CD4-positive, alpha-beta T cell (primary cell): Measurements from ENCODE around the gene CALML3. TPM values are rescaled to one million over a fixed set of nuclear protein-coding genes. Genes with fewer than 3 reads are reported as not detected.

Source experiments
- ATAC-seq: fragments of 200-7000 bp; cut with Tn5 transposase; one replicate; pipeline ENCODE4 v1.10.0; 2022; ENCODE audit warnings: mild to moderate bottlenecking; ENCODE audit not compliant: poor library complexity
- CTCF ChIA-PET: fragments of 350-600 bp; sonication (Branson Sonifier 250); formaldehyde crosslinking; loops from one replicate; lab custom pipeline; 2021; ENCODE audit warnings: antibody characterized with exemption, inconsistent platforms; lab: Charles Lee
- POLR2A ChIA-PET: fragments of 350-600 bp; sonication (Branson Sonifier 250); formaldehyde crosslinking; loops from one replicate; lab custom pipeline; 2021; ENCODE audit warnings: antibody characterized with exemption, inconsistent platforms; lab: Charles Lee
- DNase-seq, 14 experiments: peaks; one replicate each; pipeline ENCODE4 v3.0.0-alpha.2; 2013 to 2020; ENCODE audit warnings: mixed read lengths in 2 of 14
- H3K27ac ChIP-seq, 2 donors: one replicate each; pipeline versions ENCODE4 v1.5.1 to v1.7.0; 2013; ENCODE audit warnings: low read length in 2 of 2, low read depth in 1 of 2, mild to moderate bottlenecking in 1 of 2
- H3K27me3 ChIP-seq, 2 experiments: 1 replicate in 1 of 2; 2 replicates in 1 of 2; pipeline versions ENCODE4 v1.6.1 to v1.7.0; 2013; ENCODE audit warnings: low read length in 2 of 2, control low read depth in 1 of 2, mild to moderate bottlenecking in 1 of 2, moderate library complexity in 1 of 2; ENCODE audit not compliant: insufficient read depth in 2 of 2, control insufficient read depth in 1 of 2
- H3K36me3 ChIP-seq: one replicate; pipeline ENCODE4 v1.6.1; 2013; ENCODE audit warnings: low read length, control low read depth; ENCODE audit not compliant: insufficient read depth
- H3K4me1 ChIP-seq: one replicate; pipeline ENCODE4 v1.6.1; 2013; ENCODE audit warnings: low read length, control low read depth; ENCODE audit not compliant: insufficient read depth
- H3K4me3 ChIP-seq: one replicate; pipeline ENCODE4 v1.5.1; 2013; ENCODE audit warnings: mild to moderate bottlenecking, low read length, moderate library complexity
- H3K9me3 ChIP-seq, 2 experiments: 1 replicate in 1 of 2; 2 replicates in 1 of 2; pipeline versions ENCODE4 v1.6.1 to v1.7.0; 2013; ENCODE audit warnings: low read length in 2 of 2, mild to moderate bottlenecking in 2 of 2, control low read depth in 1 of 2, moderate library complexity in 1 of 2; ENCODE audit not compliant: control insufficient read depth in 1 of 2, insufficient read depth in 1 of 2
- H3K27ac Mint-ChIP-seq: one replicate; pipeline ENCODE4 v1.8.0; 2020; ENCODE audit warnings: mixed read lengths
- H3K27me3 Mint-ChIP-seq: one replicate; pipeline ENCODE4 v1.8.0; 2021; ENCODE audit warnings: mixed read lengths
- H3K36me3 Mint-ChIP-seq: one replicate; pipeline ENCODE4 v1.8.0; 2021; ENCODE audit warnings: low read depth, mixed read lengths
- H3K4me1 Mint-ChIP-seq: one replicate; pipeline ENCODE4 v1.8.0; 2021; ENCODE audit warnings: low read depth, mixed read lengths
- H3K4me3 Mint-ChIP-seq: one replicate; pipeline ENCODE4 v1.8.0; 2020; ENCODE audit warnings: mild to moderate bottlenecking, mixed read lengths
- H3K9me3 Mint-ChIP-seq: one replicate; pipeline ENCODE4 v1.8.0; 2020; ENCODE audit warnings: mixed read lengths
- CTCF ChIP-seq: fragments of 200-600 bp; IDR thresholded peaks from one replicate; pipeline ENCODE4 v1.8.0; 2022; ENCODE audit warnings: antibody characterized with exemption, mild to moderate bottlenecking
- intact Hi-C, 2 experiments: fragments of 100-400 bp; cut with DNase I in 1 of 2; cut with micrococcal nuclease in 1 of 2; formaldehyde crosslinking; loops; one replicate each; pipeline versions ENCODE4 v1.15.1 to v1.9.0; 2023 to 2025; cut with DNase I, micrococcal nuclease
- total RNA-seq, 174 experiments: library from RNA in 2 of 174; stranded (reverse) in 2 of 174; gene quantifications; one replicate each; pipeline ENCODE4 v1.2.3 and lab custom pipeline; 2021 to 2026

The CALML3 gene
- total RNA-seq, 2 experiments from 2014 or later = not detected

GRCh38 chr10:5479481-5480161 is 45.1 kb upstream of the CALML3 start:
- Mint-ChIP-seq H3K27me3 (no peaks in the 10 kb centered on the region), H3K4me1 (no peaks in the 10 kb centered on the region), H3K9me3 (no peaks in the 10 kb centered on the region), H3K27ac (no peak overlapping the region), H3K4me3 (no peak overlapping the region), H3K36me3 (no peaks in the 10 kb centered on the region)
- Histone ChIP-seq H3K9me3 (peaks cover 0 to 4% of the 10 kb centered on the region in 2 experiments), H3K27me3 (no peaks in the 10 kb centered on the region), H3K36me3 (no peaks in the 10 kb centered on the region), H3K4me3 (no peak overlapping the region), H3K4me1 (no peaks in the 10 kb centered on the region), H3K27ac (no peak overlapping the region)
- DNase-seq (no peak), ATAC-seq (no peak)
- ChIA-PET POLR2A (no interaction called here), CTCF (no interaction called here)
- TF ChIP-seq CTCF = no peak
- intact Hi-C loops = no loop called here

GRCh38 chr10:5480162-5480941 is 44.4 kb upstream of the CALML3 start:
- Mint-ChIP-seq H3K27ac (no peak overlapping the region), H3K9me3 (no peaks in the 10 kb centered on the region), H3K36me3 (no peaks in the 10 kb centered on the region), H3K4me1 (no peaks in the 10 kb centered on the region), H3K27me3 (no peaks in the 10 kb centered on the region), H3K4me3 (no peak overlapping the region)
- no peak overlapping the region for H3K27ac ChIP-seq
- POLR2A ChIA-PET = no interaction called here
- H3K4me3 ChIP-seq = no peak overlapping the region
- H3K4me1 ChIP-seq = no peaks in the 10 kb centered on the region
- intact Hi-C loops = no loop called here
- no peak for TF ChIP-seq CTCF
- no peaks in the 10 kb centered on the region for H3K27me3 ChIP-seq
- no peak for DNase-seq
- ATAC-seq = no peak
- CTCF ChIA-PET = no interaction called here
- no peaks in the 10 kb centered on the region for H3K36me3 ChIP-seq
- peaks cover 0 to 4% of the 10 kb centered on the region in 2 experiments for H3K9me3 ChIP-seq

- ChIA-PET POLR2A (no interaction called here), CTCF (no interaction called here)
- DNase-seq (no peak), ATAC-seq (no peak)
- H3K36me3 ChIP-seq = no peaks in the 10 kb centered on the region
- Mint-ChIP-seq H3K9me3 (no peaks in the 10 kb centered on the region), H3K27me3 (no peaks in the 10 kb centered on the region), H3K4me3 (no peak overlapping the region), H3K4me1 (no peaks in the 10 kb centered on the region), H3K27ac (no peak overlapping the region), H3K36me3 (no peaks in the 10 kb centered on the region)
- H3K4me3 ChIP-seq = no peak overlapping the region
- TF ChIP-seq CTCF = no peak
- H3K9me3 ChIP-seq = peaks cover 0 to 4% of the 10 kb centered on the region in 2 experiments
- intact Hi-C loops = no loop called here
- H3K27ac ChIP-seq = no peak overlapping the region
- H3K27me3 ChIP-seq = no peaks in the 10 kb centered on the region
- H3K4me1 ChIP-seq = no peaks in the 10 kb centered on the region
Measured at GRCh38 chr10:5481121-5481520, 43.6 kb upstream of the CALML3 start.
